ENCODE measurements around the gene HACL1.

- no peak for TF ChIP-seq YY1 (IDR thresholded peaks at IDR 0.05; ENCODE audit: insufficient read depth, insufficient read length)
- TF ChIP-seq ZNF274 (IDR thresholded peaks at IDR 0.05; ENCODE audit: low read depth, low read length), result no peak
- TF ChIP-seq SUZ12 (IDR thresholded peaks at IDR 0.05; ENCODE audit: extremely low read depth, insufficient read depth, insufficient read length), result no peak
Measured at GRCh38 chr3:15551902-15552301, 49.5 kb downstream of the HACL1 start.

All from NT2/D1 (cell line).